Body of pancreas (tissue), 4 donors: ENCODE results near the gene NLRP3. TPM values are rescaled to one million over a fixed set of nuclear protein-coding genes. Genes with fewer than 3 reads are reported as not detected.
A peak's percentile ranks its signal among the peaks of the same experiment; 100 is the strongest.
"Not testable (repeated sequence)": the region's sequence is repeated elsewhere in the genome, so short reads cannot be mapped to it uniquely, and the experiment has no call there.

Experiments used
- ATAC-seq: fragments of 150-250 bp; one replicate; pipeline ENCODE4 v1.9.1; 2016
- DNase-seq, 4 donors: peaks; one replicate each; pipeline ENCODE4 v3.0.0-alpha.2; 2019
- H3K27ac ChIP-seq, 4 donors: fragments of 200-600 bp; sonication (generic); 1 replicate in 3 of 4; 2 replicates in 1 of 4; pipeline versions ENCODE4 v1.5.1 to v1.6.1; 2016 to 2019; ENCODE audit warnings: mild to moderate bottlenecking in 1 of 4, mixed read lengths in 1 of 4, moderate library complexity in 1 of 4
- H3K27me3 ChIP-seq, 2 donors: fragments of 200-600 bp; sonication (generic); one replicate each; pipeline ENCODE4 v1.6.0; 2016; ENCODE audit warnings: mild to moderate bottlenecking in 1 of 2
- H3K36me3 ChIP-seq, 2 donors: fragments of 200-600 bp; sonication (generic); replicated peaks in 1 of 2; 2 replicates each; pipeline ENCODE4 v1.5.1; 2016; ENCODE audit warnings: low read depth in 2 of 2; ENCODE audit not compliant: insufficient read depth in 1 of 2
- H3K4me1 ChIP-seq: fragments of 200-600 bp; sonication (generic); one replicate; pipeline ENCODE4 v1.6.0; 2016
- H3K4me3 ChIP-seq, 2 donors: fragments of 200-600 bp; sonication (generic); 1 replicate in 1 of 2; 2 replicates in 1 of 2; pipeline ENCODE4 v1.5.1; 2016 to 2019
- H3K9me3 ChIP-seq, 3 donors: fragments of 200-600 bp; sonication (generic); 1 replicate in 2 of 3; 2 replicates in 1 of 3; pipeline ENCODE4 v1.5.1; 2016
- POLR2A ChIP-seq, 3 donors: fragments of 450-650 bp; IDR thresholded peaks; one replicate each; pipeline ENCODE4 v1.6.1; 2016; ENCODE audit warnings: antibody characterized with exemption in 3 of 3, mild to moderate bottlenecking in 2 of 3
- WGBS, 2 donors: methylation state at CpG; one replicate each; pipeline ENCODE4 v1.1.5; 2017; 5-methylcytosine and 5-hydroxymethylcytosine counted together
- intact Hi-C: fragments of 100-400 bp; cut with DNase I; formaldehyde crosslinking; loops from one replicate; pipeline ENCODE4 v1.15.1; 2023
- total RNA-seq, 2 donors: library from RNA; depleted of rRNA; stranded (reverse); fragments of >200 nt; gene quantifications; one replicate each; pipeline ENCODE4 v1.1.0, GENCODE V29; 2016
- TF ChIP-seq, protein P1 (sequence below), 7 experiments: fragments of 450-650 bp in 4 of 7; fragments of 200-600 bp in 3 of 7; sonication (generic) in 3 of 7; IDR thresholded peaks; one replicate each; pipeline ENCODE4 v1.5.1; 2016 to 2019; ENCODE audit warnings: antibody characterized with exemption in 7 of 7

Gene NLRP3
- 1 to 10 TPM in 1 of 2 donors, under 1 TPM in 1; 0.26 to 1.6 TPM for total RNA-seq

GRCh38 chr1:247415423-247416361 lies at the start of gene NLRP3:
Gene NLRP3, plus strand, starts transcription at chr1:247416173. Its CDS starts 2,628 bp downstream, at chr1:247418801.
- intact Hi-C loops: no loop called here
- 42 to 56% methylated on average over 15 to 19 of the region's 19 CpGs for WGBS, 2 donors
- DNase-seq: peak in 2 of 4 donors; percentile 18 to 55
- no peaks in the 10 kb centered on the region for H3K27me3 ChIP-seq
- H3K27ac ChIP-seq: peak within 1 kb of the TSS in 2 of 4 donors; percentile 12 to 61
- peak; percentile 33 for ATAC-seq
- TF ChIP-seq, protein P1, sequence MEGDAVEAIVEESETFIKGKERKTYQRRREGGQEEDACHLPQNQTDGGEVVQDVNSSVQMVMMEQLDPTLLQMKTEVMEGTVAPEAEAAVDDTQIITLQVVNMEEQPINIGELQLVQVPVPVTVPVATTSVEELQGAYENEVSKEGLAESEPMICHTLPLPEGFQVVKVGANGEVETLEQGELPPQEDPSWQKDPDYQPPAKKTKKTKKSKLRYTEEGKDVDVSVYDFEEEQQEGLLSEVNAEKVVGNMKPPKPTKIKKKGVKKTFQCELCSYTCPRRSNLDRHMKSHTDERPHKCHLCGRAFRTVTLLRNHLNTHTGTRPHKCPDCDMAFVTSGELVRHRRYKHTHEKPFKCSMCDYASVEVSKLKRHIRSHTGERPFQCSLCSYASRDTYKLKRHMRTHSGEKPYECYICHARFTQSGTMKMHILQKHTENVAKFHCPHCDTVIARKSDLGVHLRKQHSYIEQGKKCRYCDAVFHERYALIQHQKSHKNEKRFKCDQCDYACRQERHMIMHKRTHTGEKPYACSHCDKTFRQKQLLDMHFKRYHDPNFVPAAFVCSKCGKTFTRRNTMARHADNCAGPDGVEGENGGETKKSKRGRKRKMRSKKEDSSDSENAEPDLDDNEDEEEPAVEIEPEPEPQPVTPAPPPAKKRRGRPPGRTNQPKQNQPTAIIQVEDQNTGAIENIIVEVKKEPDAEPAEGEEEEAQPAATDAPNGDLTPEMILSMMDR (IDR thresholded peaks at IDR 0.05): no peak
- peak in 2 of 3 donors; percentile 51 to 73 for TF ChIP-seq POLR2A (IDR thresholded peaks at IDR 0.05)
- H3K9me3 ChIP-seq: no peaks in the 10 kb centered on the region
- H3K36me3 ChIP-seq: no peaks in the 10 kb centered on the region
- H3K4me1 ChIP-seq: no peaks in the 10 kb centered on the region
- no peak within 1 kb of the TSS for H3K4me3 ChIP-seq

GRCh38 chr1:247366345-247366744 lies 49.6 kb upstream of the NLRP3 start:
- ATAC-seq, H3K9me3 ChIP-seq, H3K4me3 ChIP-seq, H3K27ac ChIP-seq, DNase-seq, intact Hi-C loops, H3K27me3 ChIP-seq, H3K36me3 ChIP-seq, H3K4me1 ChIP-seq: not testable (repeated sequence)
- 72% methylated on average over 1 of the region's 1 CpG; no CpG with 5 or more reads in 1 of the 2 donors for WGBS, 2 donors

DNA sequence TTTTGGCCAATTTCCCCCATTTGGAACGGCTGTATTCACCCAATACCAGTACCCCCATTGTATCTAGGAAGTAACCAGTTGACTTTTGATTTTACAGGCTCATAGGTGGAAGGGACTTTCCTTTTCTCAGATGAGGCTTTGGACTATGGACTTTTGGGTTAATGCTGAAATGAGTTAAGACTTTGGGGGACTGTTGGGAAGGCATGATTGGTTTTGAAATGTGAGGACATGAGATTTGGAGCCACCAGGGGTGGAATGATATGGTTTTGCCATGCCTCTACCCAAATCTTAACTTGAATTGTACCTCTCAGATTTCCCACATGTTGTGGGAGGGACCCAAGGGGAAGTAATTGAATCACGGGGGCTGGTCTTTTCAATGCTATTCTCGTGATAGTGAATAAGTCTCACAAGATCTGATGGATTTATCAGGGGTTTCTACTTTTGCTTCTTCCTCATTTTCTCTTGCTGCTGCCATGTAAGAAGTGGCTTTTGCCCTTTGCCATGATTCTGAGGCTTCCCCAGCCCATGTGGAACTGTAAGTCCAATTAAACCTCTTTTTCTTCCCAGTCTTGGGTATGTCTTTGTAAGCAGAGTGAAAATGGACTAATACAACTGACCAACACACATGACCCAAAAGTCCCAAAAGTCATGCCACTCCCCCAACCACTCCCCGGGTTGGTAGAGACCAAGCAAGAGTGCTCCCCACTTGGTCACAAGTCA lies 48.9 kb upstream of the NLRP3 start:
- DNase-seq: no peak
- ATAC-seq: no peak
- H3K27me3 ChIP-seq: no peaks in the 10 kb centered on the region
- no peaks in the 10 kb centered on the region for H3K4me1 ChIP-seq
- intact Hi-C loops: no loop called here
- no peak overlapping the region for H3K4me3 ChIP-seq
- no peak overlapping the region for H3K27ac ChIP-seq
- WGBS, 2 donors: 55 to 59% methylated on average over 4 of the region's 4 CpGs
- H3K9me3 ChIP-seq: no peaks in the 10 kb centered on the region
- TF ChIP-seq POLR2A (IDR thresholded peaks at IDR 0.05): no peak
- TF ChIP-seq, protein P1 (IDR thresholded peaks at IDR 0.05): no peak
- H3K36me3 ChIP-seq: no peaks in the 10 kb centered on the region

GRCh38 chr1:247367786-247368422 lies 48.1 kb upstream of the NLRP3 start:
- DNase-seq: no peak
- TF ChIP-seq POLR2A (IDR thresholded peaks at IDR 0.05): no peak
- Histone ChIP-seq H3K27me3 (no peaks in the 10 kb centered on the region), H3K27ac (no peak overlapping the region), H3K36me3 (no peaks in the 10 kb centered on the region), H3K9me3 (no peaks in the 10 kb centered on the region), H3K4me1 (no peaks in the 10 kb centered on the region), H3K4me3 (no peak overlapping the region)
- WGBS, 2 donors: 50 to 60% methylated on average over 6 of the region's 6 CpGs
- intact Hi-C loops: no loop called here
- ATAC-seq: no peak

GRCh38 chr1:247368490-247369145 lies 47.4 kb upstream of the NLRP3 start:
- intact Hi-C loops: no loop called here
- 42 to 49% methylated on average over 7 of the region's 7 CpGs for WGBS, 2 donors
- no peak overlapping the region for H3K27ac ChIP-seq
- TF ChIP-seq POLR2A (IDR thresholded peaks at IDR 0.05): no peak
- TF ChIP-seq, protein P1 (IDR thresholded peaks at IDR 0.05): no peak
- no peak overlapping the region for H3K4me3 ChIP-seq
- H3K9me3 ChIP-seq: no peaks in the 10 kb centered on the region
- no peaks in the 10 kb centered on the region for H3K36me3 ChIP-seq
- no peaks in the 10 kb centered on the region for H3K4me1 ChIP-seq
- ATAC-seq (no peak), DNase-seq (no peak)
- H3K27me3 ChIP-seq: no peaks in the 10 kb centered on the region
